GM23338 (cell line): Measurements from ENCODE around the gene CRYBA1. TPM values are rescaled to one million over a fixed set of nuclear protein-coding genes. Genes with fewer than 3 reads are reported as not detected.

Source experiments
- ATAC-seq: fragments of 200-7000 bp; cut with Tn5 transposase; 3 replicates; pipeline ENCODE4 v1.9.1; 2020
- DNase-seq: peaks from one replicate; pipeline ENCODE4 v3.0.0-alpha.2; 2015; ENCODE audit warnings: low spot score
- H2AFZ ChIP-seq: fragments of 200-600 bp; sonication (generic); 2 replicates; pipeline ENCODE4 v1.8.0; 2016; ENCODE audit warnings: antibody characterized with exemption, mild to moderate bottlenecking, moderate library complexity
- H3F3A ChIP-seq: fragments of 200-600 bp; sonication (generic); replicated peaks from 2 replicates; pipeline ENCODE4 v1.8.0; 2017; ENCODE audit warnings: antibody characterized with exemption, mixed run types, low read depth
- H3K27ac ChIP-seq: fragments of 200-600 bp; sonication (generic); 2 replicates; pipeline ENCODE4 v1.6.1; 2016; ENCODE audit warnings: low read depth
- H3K27me3 ChIP-seq: fragments of 200-600 bp; sonication (generic); 2 replicates; pipeline ENCODE4 v1.8.0; 2016; ENCODE audit warnings: mild to moderate bottlenecking, mixed run types, moderate library complexity; ENCODE audit not compliant: insufficient read depth
- H3K36me3 ChIP-seq: fragments of 200-600 bp; sonication (generic); 2 replicates; pipeline ENCODE4 v1.8.0; 2016; ENCODE audit warnings: mild to moderate bottlenecking; ENCODE audit not compliant: insufficient read depth
- H3K4me1 ChIP-seq: fragments of 200-600 bp; sonication (generic); 2 replicates; pipeline ENCODE4 v1.8.0; 2016; ENCODE audit warnings: mild to moderate bottlenecking, moderate library complexity; ENCODE audit not compliant: insufficient read depth
- H3K4me2 ChIP-seq: fragments of 200-600 bp; sonication (generic); 2 replicates; pipeline ENCODE4 v1.7.1; 2017; ENCODE audit warnings: mixed run types
- H3K4me3 ChIP-seq: fragments of 200-600 bp; sonication (generic); 2 replicates; pipeline ENCODE4 v1.6.1; 2016; ENCODE audit warnings: mixed run types
- H3K79me2 ChIP-seq: fragments of 200-600 bp; sonication (generic); replicated peaks from 2 replicates; pipeline ENCODE4 v1.8.0; 2017; ENCODE audit warnings: mild to moderate bottlenecking; ENCODE audit not compliant: insufficient read depth
- H3K9me2 ChIP-seq: fragments of 200-600 bp; sonication (generic); 2 replicates; pipeline ENCODE4 v1.8.0; 2017; ENCODE audit not compliant: insufficient read depth
- H4K20me1 ChIP-seq: fragments of 200-600 bp; sonication (generic); replicated peaks from 2 replicates; pipeline ENCODE4 v1.8.0; 2017; ENCODE audit warnings: mild to moderate bottlenecking; ENCODE audit not compliant: insufficient read depth
- H3K27ac Mint-ChIP-seq: 2 replicates; pipeline ENCODE4 v1.8.0; 2020; ENCODE audit warnings: inconsistent platforms, mild to moderate bottlenecking, moderate library complexity, mixed read lengths
- H3K27me3 Mint-ChIP-seq: 3 replicates; pipeline ENCODE4 v1.8.0; 2022; ENCODE audit warnings: low read depth, mild to moderate bottlenecking, moderate library complexity, mixed read lengths, inconsistent platforms; ENCODE audit not compliant: insufficient read depth, poor library complexity
- H3K36me3 Mint-ChIP-seq: 3 replicates; pipeline ENCODE4 v1.8.0; 2021; ENCODE audit warnings: low read depth, mild to moderate bottlenecking, inconsistent platforms, moderate library complexity, mixed read lengths
- H3K4me1 Mint-ChIP-seq: 3 replicates; pipeline ENCODE4 v1.8.0; 2020; ENCODE audit warnings: mild to moderate bottlenecking, inconsistent platforms, mixed read lengths
- H3K4me3 Mint-ChIP-seq: 3 replicates; pipeline ENCODE4 v1.8.0; 2021; ENCODE audit warnings: moderate library complexity, mild to moderate bottlenecking, inconsistent platforms, mixed read lengths
- H3K9me3 Mint-ChIP-seq: 3 replicates; pipeline ENCODE4 v1.8.0; 2020; ENCODE audit warnings: moderate library complexity, mild to moderate bottlenecking, inconsistent platforms, mixed read lengths
- CREB1 ChIP-seq: fragments of 250-450 bp; sonication (Bioruptor Pico); IDR thresholded peaks from 2 replicates; pipeline ENCODE4 v1.5.0; 2020; ENCODE audit warnings: low read depth, mild to moderate bottlenecking, moderate library complexity
- EZH2phosphoT487 ChIP-seq: fragments of 200-600 bp; sonication (generic); IDR thresholded peaks from one replicate; pipeline ENCODE4 v1.8.1; 2018; ENCODE audit warnings: antibody characterized with exemption; ENCODE audit not compliant: unreplicated experiment
- JUNB ChIP-seq: IDR thresholded peaks from one replicate; pipeline ENCODE4 v1.6.1; 2016; ENCODE audit warnings: antibody characterized with exemption; ENCODE audit not compliant: unreplicated experiment
- NANOG ChIP-seq: IDR thresholded peaks from 2 replicates; pipeline ENCODE4 v1.6.1; 2016; ENCODE audit warnings: antibody characterized with exemption, borderline replicate concordance
- STAT1 ChIP-seq: IDR thresholded peaks from one replicate; pipeline ENCODE4 v1.6.1; 2016; ENCODE audit warnings: antibody characterized with exemption; ENCODE audit not compliant: unreplicated experiment
- ZNF331 ChIP-seq: fragments of 250-450 bp; sonication (Bioruptor Pico); IDR thresholded peaks from 2 replicates; pipeline ENCODE4 v1.5.0; 2020; ENCODE audit warnings: low read depth, mild to moderate bottlenecking, moderate library complexity
- polyA plus RNA-seq: library from polyadenylated mRNA; unstranded; fragments of >200 nt; fragmentation: Nextera tagmentation; extraction: Ambion mirVana; gene quantifications from 2 replicates; pipeline ENCODE4 v1.2.1, GENCODE V29; 2016
- total RNA-seq: library from RNA; depleted of rRNA; stranded (reverse); fragments of >200 nt; shearing (Covaris generic); gene quantifications from 2 replicates; pipeline ENCODE4 v1.2.3, GENCODE V29; 2014
- TF ChIP-seq, protein P1 (sequence below), 2 experiments: fragments of 200-600 bp in 1 of 2; sonication (generic) in 1 of 2; conservative IDR thresholded peaks; 2 replicates each; pipeline versions ENCODE4 v1.5.1 to v1.6.1; 2016 to 2017; ENCODE audit warnings: antibody characterized with exemption in 2 of 2, low read depth in 2 of 2, mild to moderate bottlenecking in 2 of 2, moderate library complexity in 1 of 2
- TF ChIP-seq, protein P2 (sequence below): fragments of 250-450 bp; sonication (Bioruptor Pico); IDR thresholded peaks from 2 replicates; pipeline ENCODE4 v1.5.0; 2020; ENCODE audit warnings: mild to moderate bottlenecking, moderate library complexity

CRYBA1 gene
- total and polyA plus RNA-seq, 2 experiments from 2014 or later: not detected

DNA sequence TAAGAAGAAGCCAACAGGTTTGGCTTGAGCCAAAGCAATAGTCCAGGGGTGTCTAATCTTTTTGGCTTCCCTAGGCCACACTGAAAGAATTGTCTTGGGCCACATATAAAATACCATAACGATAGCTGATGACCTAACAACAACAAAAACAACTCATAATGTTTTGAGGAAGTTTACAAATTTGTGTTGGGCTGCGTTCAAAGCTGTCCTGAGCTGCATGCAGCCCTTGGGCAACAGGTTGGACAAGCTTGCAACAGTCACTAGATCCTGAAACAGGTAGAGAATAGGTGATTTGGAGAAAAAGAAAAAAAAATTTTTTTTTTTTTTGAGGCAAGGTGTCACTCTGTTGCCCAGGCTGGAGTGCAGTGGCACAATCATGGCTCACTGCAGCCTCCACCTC, 4.5 kb downstream of the CRYBA1 start:
- Mint-ChIP-seq H3K9me3 (no peaks in the 10 kb centered on the region), H3K27me3 (peaks cover 3% of the 10 kb centered on the region), H3K36me3 (no peaks in the 10 kb centered on the region), H3K4me3 (no peak overlapping the region), H3K4me1 (peaks cover 3% of the 10 kb centered on the region; the same call in 1 of the 3 replicates), H3K27ac (no peak overlapping the region)
- H3K27me3 ChIP-seq: no peaks in the 10 kb centered on the region
- no peak overlapping the region for H3K4me2 ChIP-seq
- H3K9me2 ChIP-seq: no peaks in the 10 kb centered on the region; the same call in 1 of the 2 replicates
- DNase-seq (no peak), ATAC-seq (no peak)
- H2AFZ ChIP-seq: no peak overlapping the region
- H3K27ac ChIP-seq: no peak overlapping the region
- peaks cover 10% of the 10 kb centered on the region for H4K20me1 ChIP-seq
- H3F3A ChIP-seq: peaks cover 2% of the 10 kb centered on the region; the same call in 1 of the 2 replicates
- no peak overlapping the region for H3K4me3 ChIP-seq
- no peaks in the 10 kb centered on the region for H3K36me3 ChIP-seq
- H3K79me2 ChIP-seq: no peaks in the 10 kb centered on the region
- no peaks in the 10 kb centered on the region for H3K4me1 ChIP-seq
- TF ChIP-seq ZNF331 (CRISPR knock-in tag): no peak
- no peak for TF ChIP-seq NANOG
- no peak for TF ChIP-seq EZH2phosphoT487
- no peak for TF ChIP-seq JUNB
- TF ChIP-seq STAT1: no peak
- no peak for TF ChIP-seq CREB1

DNA sequence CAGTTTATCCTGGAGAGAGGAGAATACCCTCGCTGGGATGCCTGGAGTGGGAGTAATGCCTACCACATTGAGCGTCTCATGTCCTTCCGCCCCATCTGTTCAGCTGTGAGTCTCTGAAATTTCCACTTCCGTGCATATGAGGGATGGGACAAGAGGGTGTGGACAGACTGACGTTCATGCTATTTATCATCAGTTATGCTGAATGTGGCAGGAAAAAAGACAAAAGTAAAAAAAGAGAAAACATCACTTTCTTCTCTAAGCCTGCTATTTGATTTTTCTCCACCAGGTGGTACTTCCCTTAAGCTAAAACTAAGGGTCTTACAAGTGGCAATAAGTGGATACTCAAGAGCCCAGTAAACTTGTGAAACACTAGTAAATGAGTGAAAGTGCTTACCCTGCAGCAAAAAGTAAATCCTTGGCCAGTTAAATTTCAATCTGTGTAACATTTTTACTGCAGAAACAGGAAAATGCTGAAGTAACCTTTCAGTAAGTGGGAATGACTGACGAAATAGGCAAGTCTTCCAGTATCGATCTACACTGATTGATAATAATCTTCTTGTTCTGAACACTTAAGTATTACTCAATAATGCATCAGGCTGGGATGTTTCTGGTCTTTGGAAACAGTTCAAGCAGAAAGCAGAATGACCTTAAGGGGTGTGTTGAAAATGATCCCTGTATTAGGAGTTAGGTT, 5.6 kb downstream of the CRYBA1 start:
- peak; percentile 70 for DNase-seq
- H3K27me3 ChIP-seq: no peaks in the 10 kb centered on the region
- H3K27ac Mint-ChIP-seq: no peak overlapping the region
- H3K36me3 ChIP-seq: no peaks in the 10 kb centered on the region
- no peak overlapping the region for H3K4me3 ChIP-seq
- H3K4me2 ChIP-seq: no peak overlapping the region
- no peaks in the 10 kb centered on the region for H3K4me1 ChIP-seq
- no peaks in the 10 kb centered on the region for H3K36me3 Mint-ChIP-seq
- H2AFZ ChIP-seq: no peak overlapping the region
- peaks cover 3% of the 10 kb centered on the region for H3K27me3 Mint-ChIP-seq
- TF ChIP-seq, protein P1, sequence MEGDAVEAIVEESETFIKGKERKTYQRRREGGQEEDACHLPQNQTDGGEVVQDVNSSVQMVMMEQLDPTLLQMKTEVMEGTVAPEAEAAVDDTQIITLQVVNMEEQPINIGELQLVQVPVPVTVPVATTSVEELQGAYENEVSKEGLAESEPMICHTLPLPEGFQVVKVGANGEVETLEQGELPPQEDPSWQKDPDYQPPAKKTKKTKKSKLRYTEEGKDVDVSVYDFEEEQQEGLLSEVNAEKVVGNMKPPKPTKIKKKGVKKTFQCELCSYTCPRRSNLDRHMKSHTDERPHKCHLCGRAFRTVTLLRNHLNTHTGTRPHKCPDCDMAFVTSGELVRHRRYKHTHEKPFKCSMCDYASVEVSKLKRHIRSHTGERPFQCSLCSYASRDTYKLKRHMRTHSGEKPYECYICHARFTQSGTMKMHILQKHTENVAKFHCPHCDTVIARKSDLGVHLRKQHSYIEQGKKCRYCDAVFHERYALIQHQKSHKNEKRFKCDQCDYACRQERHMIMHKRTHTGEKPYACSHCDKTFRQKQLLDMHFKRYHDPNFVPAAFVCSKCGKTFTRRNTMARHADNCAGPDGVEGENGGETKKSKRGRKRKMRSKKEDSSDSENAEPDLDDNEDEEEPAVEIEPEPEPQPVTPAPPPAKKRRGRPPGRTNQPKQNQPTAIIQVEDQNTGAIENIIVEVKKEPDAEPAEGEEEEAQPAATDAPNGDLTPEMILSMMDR (conservative IDR thresholded peaks at IDR 0.05; ENCODE audit: low read depth in 2 of 2): peak; percentile 45 to 68
- TF ChIP-seq JUNB: no peak
- TF ChIP-seq, protein P2, sequence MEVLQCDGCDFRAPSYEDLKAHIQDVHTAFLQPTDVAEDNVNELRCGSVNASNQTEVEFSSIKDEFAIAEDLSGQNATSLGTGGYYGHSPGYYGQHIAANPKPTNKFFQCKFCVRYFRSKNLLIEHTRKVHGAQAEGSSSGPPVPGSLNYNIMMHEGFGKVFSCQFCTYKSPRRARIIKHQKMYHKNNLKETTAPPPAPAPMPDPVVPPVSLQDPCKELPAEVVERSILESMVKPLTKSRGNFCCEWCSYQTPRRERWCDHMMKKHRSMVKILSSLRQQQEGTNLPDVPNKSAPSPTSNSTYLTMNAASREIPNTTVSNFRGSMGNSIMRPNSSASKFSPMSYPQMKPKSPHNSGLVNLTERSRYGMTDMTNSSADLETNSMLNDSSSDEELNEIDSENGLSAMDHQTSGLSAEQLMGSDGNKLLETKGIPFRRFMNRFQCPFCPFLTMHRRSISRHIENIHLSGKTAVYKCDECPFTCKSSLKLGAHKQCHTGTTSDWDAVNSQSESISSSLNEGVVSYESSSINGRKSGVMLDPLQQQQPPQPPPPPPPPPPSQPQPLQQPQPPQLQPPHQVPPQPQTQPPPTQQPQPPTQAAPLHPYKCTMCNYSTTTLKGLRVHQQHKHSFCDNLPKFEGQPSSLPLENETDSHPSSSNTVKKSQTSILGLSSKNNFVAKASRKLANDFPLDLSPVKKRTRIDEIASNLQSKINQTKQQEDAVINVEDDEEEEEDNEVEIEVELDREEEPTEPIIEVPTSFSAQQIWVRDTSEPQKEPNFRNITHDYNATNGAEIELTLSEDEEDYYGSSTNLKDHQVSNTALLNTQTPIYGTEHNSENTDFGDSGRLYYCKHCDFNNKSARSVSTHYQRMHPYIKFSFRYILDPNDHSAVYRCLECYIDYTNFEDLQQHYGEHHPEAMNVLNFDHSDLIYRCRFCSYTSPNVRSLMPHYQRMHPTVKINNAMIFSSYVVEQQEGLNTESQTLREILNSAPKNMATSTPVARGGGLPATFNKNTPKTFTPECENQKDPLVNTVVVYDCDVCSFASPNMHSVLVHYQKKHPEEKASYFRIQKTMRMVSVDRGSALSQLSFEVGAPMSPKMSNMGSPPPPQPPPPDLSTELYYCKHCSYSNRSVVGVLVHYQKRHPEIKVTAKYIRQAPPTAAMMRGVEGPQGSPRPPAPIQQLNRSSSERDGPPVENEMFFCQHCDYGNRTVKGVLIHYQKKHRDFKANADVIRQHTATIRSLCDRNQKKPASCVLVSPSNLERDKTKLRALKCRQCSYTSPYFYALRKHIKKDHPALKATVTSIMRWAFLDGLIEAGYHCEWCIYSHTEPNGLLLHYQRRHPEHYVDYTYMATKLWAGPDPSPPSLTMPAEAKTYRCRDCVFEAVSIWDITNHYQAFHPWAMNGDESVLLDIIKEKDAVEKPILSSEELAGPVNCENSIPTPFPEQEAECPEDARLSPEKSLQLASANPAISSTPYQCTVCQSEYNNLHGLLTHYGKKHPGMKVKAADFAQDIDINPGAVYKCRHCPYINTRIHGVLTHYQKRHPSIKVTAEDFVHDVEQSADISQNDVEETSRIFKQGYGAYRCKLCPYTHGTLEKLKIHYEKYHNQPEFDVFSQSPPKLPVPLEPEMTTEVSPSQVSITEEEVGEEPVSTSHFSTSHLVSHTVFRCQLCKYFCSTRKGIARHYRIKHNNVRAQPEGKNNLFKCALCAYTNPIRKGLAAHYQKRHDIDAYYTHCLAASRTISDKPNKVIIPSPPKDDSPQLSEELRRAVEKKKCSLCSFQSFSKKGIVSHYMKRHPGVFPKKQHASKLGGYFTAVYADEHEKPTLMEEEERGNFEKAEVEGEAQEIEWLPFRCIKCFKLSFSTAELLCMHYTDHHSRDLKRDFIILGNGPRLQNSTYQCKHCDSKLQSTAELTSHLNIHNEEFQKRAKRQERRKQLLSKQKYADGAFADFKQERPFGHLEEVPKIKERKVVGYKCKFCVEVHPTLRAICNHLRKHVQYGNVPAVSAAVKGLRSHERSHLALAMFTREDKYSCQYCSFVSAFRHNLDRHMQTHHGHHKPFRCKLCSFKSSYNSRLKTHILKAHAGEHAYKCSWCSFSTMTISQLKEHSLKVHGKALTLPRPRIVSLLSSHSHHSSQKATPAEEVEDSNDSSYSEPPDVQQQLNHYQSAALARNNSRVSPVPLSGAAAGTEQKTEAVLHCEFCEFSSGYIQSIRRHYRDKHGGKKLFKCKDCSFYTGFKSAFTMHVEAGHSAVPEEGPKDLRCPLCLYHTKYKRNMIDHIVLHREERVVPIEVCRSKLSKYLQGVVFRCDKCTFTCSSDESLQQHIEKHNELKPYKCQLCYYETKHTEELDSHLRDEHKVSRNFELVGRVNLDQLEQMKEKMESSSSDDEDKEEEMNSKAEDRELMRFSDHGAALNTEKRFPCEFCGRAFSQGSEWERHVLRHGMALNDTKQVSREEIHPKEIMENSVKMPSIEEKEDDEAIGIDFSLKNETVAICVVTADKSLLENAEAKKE (CRISPR knock-in tag): no peak
- no peaks in the 10 kb centered on the region for H3K4me1 Mint-ChIP-seq
- no peak overlapping the region for H3K27ac ChIP-seq
- peaks cover 18% of the 10 kb centered on the region for H4K20me1 ChIP-seq
- peaks cover 3% of the 10 kb centered on the region; the same call in 1 of the 2 replicates for H3F3A ChIP-seq
- ATAC-seq: peak; percentile 65
- no peaks in the 10 kb centered on the region for H3K9me3 Mint-ChIP-seq
- no peak overlapping the region for H3K4me3 Mint-ChIP-seq
- H3K79me2 ChIP-seq: no peaks in the 10 kb centered on the region
- H3K9me2 ChIP-seq: no peaks in the 10 kb centered on the region; the same call in 1 of the 2 replicates
